ENCODE measurements around the gene CMPK1. TPM values are rescaled to one million over a fixed set of nuclear protein-coding genes. Genes with fewer than 3 reads are reported as not detected.
"Not testable (repeated sequence)": the region's sequence is repeated elsewhere in the genome, so short reads cannot be mapped to it uniquely, and the experiment has no call there.

CMPK1 gene
- total RNA-seq, 1 donor from 2014 or later: 127 TPM

DNA sequence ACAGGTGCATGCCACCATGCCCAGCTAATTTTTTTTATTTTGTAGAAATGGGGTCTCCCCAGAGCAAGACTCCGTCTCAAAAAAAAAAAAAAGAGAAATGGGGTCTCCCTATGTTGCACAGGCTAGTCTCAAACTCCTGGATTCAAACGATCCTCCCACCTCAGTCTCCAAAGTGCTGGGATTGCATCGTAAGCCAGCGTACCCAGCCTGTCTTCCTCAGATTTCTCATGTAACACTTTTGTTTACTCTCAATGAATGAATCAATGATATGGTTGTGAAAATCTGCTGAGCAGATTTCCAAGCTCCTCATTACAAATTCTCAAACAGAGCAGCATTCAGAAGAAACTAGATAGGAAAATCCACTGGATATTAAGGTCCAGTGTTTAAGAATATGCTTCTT is 6.6 kb downstream of the CMPK1 start:
- peaks cover 6% of the 10 kb centered on the region for H3K36me3 ChIP-seq
- ATAC-seq (no peak), DNase-seq (no peak)
- TF ChIP-seq, protein P1, sequence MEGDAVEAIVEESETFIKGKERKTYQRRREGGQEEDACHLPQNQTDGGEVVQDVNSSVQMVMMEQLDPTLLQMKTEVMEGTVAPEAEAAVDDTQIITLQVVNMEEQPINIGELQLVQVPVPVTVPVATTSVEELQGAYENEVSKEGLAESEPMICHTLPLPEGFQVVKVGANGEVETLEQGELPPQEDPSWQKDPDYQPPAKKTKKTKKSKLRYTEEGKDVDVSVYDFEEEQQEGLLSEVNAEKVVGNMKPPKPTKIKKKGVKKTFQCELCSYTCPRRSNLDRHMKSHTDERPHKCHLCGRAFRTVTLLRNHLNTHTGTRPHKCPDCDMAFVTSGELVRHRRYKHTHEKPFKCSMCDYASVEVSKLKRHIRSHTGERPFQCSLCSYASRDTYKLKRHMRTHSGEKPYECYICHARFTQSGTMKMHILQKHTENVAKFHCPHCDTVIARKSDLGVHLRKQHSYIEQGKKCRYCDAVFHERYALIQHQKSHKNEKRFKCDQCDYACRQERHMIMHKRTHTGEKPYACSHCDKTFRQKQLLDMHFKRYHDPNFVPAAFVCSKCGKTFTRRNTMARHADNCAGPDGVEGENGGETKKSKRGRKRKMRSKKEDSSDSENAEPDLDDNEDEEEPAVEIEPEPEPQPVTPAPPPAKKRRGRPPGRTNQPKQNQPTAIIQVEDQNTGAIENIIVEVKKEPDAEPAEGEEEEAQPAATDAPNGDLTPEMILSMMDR (IDR thresholded peaks at IDR 0.05): no peak
- no peaks in the 10 kb centered on the region for H3K9me3 ChIP-seq
- H3K27me3 ChIP-seq: no peaks in the 10 kb centered on the region
- no peak overlapping the region for H3K27ac ChIP-seq
- intact Hi-C loops (cut with DNase I): no loop called here
- H3K4me3 ChIP-seq: no peak overlapping the region
- H3K4me1 ChIP-seq: peaks cover 14% of the 10 kb centered on the region

DNA sequence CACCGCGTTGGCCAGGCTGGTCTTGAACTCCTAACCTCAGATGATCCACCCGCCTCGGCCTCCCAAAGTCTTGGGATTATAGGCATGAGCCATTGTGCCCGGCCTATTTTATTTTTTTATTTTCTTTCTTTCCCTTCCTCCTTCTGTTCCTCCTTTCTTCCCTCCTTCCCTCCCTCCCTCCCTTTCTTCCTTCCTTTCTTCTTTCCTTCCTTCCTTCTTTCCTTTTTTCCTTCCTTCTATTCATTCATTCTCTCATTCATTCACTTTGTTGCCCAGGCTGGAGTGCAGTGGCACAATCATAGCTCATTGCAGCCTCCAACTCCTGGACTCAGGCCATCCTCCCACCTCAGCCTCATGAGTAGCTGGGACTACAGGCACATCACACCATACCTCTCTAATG is 13.4 kb downstream of the CMPK1 start:
- DNase-seq; H3K4me1 ChIP-seq; ATAC-seq; H3K27ac ChIP-seq; H3K4me3 ChIP-seq; intact Hi-C loops (cut with DNase I); H3K27me3 ChIP-seq; H3K36me3 ChIP-seq; H3K9me3 ChIP-seq: not testable (repeated sequence)

DNA sequence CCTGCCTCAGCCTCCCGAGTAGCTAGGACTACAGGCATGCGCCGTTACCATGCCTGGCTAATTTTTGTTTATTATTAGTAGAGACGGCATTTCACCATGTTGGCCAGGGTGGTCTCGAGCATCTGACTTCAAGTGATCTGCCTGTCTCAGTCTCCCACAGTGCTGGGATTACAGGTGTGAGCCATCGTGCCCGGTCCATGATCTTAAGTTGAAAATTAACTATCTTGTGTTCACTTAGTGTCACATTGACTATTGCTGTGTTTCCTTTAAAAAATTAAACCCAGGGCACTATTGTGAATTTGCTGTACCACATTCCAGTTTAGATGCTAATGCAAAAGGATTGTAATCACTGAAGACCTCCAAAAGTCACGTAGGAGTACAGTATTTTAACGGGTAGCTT is 14.1 kb downstream of the CMPK1 start:
- no peaks in the 10 kb centered on the region for H3K9me3 ChIP-seq
- H3K4me1 ChIP-seq: no peaks in the 10 kb centered on the region
- no peaks in the 10 kb centered on the region for H3K27me3 ChIP-seq
- H3K4me3 ChIP-seq: no peak overlapping the region
- DNase-seq (no peak), ATAC-seq (no peak)
- no peaks in the 10 kb centered on the region for H3K36me3 ChIP-seq
- intact Hi-C loops (cut with DNase I): no loop called here
- TF ChIP-seq, protein P1 (IDR thresholded peaks at IDR 0.05): no peak
- H3K27ac ChIP-seq: no peak overlapping the region

DNA sequence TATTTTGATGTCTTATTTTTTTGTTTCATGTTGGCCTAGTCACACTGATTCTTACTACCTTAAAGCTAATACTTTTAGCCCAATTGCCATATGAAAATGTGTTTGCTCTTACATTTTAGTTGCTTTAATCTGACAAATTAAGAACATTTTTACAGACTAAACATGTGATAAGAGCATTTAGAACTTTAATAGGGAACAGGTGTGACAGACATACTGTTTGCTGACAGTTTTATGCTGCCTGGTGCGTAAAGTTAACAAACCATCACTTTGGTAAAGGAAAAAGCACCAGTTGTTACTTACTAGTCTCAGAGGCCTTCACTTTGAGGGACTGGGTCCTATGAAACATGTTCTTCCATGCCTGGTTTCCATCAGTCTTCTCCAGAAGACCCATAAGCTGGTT is 14.7 kb downstream of the CMPK1 start:
- Histone ChIP-seq H3K27me3 (no peaks in the 10 kb centered on the region), H3K4me1 (peaks cover 1% of the 10 kb centered on the region), H3K4me3 (no peak overlapping the region), H3K27ac (no peak overlapping the region), H3K36me3 (no peaks in the 10 kb centered on the region), H3K9me3 (no peaks in the 10 kb centered on the region)
- TF ChIP-seq, protein P1 (IDR thresholded peaks at IDR 0.05): no peak
- intact Hi-C loops (cut with DNase I): no loop called here
- DNase-seq: no peak
- no peak for ATAC-seq

DNA sequence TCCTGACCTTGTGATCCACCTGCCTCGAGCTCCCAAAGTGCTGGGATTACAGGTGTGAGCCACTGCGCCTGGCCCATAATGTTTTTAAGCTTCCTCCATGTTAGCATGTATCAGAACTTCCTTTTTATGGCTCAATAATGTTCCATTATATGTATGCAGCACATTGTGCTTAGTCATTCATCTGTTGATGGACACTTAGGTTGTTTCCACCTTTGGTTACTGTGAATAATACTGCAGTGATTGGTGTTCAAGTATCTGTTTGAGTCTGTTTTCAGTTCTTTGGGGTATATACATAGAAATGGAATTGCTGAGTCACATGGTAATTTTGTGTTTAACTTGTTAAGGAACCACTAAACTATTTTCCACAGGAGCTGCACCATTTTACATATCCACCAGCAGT is 17.7 kb downstream of the CMPK1 start:
- H3K9me3 ChIP-seq: no peaks in the 10 kb centered on the region
- no peak for DNase-seq
- no peak overlapping the region for H3K4me3 ChIP-seq
- H3K27me3 ChIP-seq: no peaks in the 10 kb centered on the region
- TF ChIP-seq, protein P1 (IDR thresholded peaks at IDR 0.05): no peak
- no peaks in the 10 kb centered on the region for H3K36me3 ChIP-seq
- intact Hi-C loops (cut with DNase I): no loop called here
- H3K4me1 ChIP-seq: peaks cover 3% of the 10 kb centered on the region
- ATAC-seq: no peak
- H3K27ac ChIP-seq: no peak overlapping the region

DNA sequence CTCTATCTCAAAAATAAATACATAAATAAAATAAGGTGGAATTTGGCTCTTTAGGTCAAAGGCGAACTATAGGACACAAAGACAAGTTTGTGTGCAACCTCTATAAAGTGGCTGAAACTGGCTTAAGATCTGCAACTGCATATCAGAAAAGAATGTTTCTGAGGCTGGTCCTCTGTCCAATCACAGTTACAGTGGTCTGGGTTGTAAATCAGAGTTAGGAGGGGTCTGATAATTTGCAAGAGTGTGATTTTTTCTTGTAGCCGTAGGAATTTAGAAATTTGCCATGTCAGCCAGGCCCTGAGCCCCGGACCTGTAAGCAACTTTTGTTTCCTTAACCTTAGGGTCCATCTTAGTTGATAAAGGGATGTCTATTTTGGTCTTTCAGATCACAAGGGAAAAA is 27.8 kb downstream of the CMPK1 start:
- H3K27me3 ChIP-seq: no peaks in the 10 kb centered on the region
- H3K4me3 ChIP-seq: no peak overlapping the region
- intact Hi-C loops (cut with DNase I): no loop called here
- ATAC-seq (no peak), DNase-seq (no peak)
- TF ChIP-seq, protein P1 (IDR thresholded peaks at IDR 0.05): no peak
- no peaks in the 10 kb centered on the region for H3K36me3 ChIP-seq
- no peaks in the 10 kb centered on the region for H3K9me3 ChIP-seq
- no peaks in the 10 kb centered on the region for H3K4me1 ChIP-seq
- H3K27ac ChIP-seq: no peak overlapping the region

All from upper lobe of right lung (tissue), 1 donor.